HG02938 (cell line): ENCODE measurements around the gene C3AR1.
"Not testable (repeated sequence)": the region's sequence is repeated elsewhere in the genome, so short reads cannot be mapped to it uniquely, and the experiment has no call there.

Experiments used
- ATAC-seq: cut with Tn5 transposase; IDR thresholded peaks from one replicate; pipeline ENCODE4 v1.9.1; 2021; ENCODE audit warnings: mild to moderate bottlenecking, moderate library complexity; ENCODE audit not compliant: unreplicated experiment

The C3AR1 gene

DNA sequence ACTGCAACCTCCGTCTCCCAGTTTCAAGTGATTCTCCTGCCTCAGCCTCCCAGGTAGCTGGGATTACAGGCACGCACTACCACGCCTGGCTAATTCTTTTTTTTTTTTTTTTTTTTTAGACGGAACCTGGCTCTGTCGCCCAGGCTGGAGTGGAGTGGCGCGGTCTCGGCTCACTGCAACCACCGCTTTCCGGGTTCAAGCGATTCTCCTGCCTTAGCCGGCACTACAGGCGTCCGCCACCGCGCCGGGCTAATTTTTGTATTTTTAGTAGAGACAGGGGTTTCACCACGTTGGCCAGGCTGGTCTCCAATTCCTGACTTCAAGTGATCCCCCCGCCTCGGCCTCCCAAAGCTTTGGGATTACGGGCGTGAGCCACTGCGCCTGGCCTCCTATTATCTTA, 35.1 kb downstream of the C3AR1 start:
- ATAC-seq: not testable (repeated sequence)

DNA sequence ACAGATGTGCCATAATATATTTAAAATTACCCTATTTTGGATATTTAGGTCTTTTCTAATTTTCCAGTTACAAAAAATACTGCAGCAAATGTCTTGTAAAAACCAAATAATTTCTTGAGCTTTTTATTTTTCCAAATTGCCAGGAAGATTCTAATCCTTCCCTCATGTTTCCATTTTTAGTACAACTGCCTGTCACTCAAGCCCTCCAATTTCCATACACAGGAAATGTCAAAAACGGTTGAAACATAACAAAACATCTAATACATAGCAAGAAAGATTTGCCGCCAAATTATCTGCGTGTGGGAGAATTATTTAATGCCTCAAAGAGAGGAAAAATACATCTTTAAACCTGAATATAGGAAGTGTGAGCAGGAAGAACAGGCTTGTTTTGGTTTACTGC, 36.0 kb downstream of the C3AR1 start:
- no peak for ATAC-seq

DNA sequence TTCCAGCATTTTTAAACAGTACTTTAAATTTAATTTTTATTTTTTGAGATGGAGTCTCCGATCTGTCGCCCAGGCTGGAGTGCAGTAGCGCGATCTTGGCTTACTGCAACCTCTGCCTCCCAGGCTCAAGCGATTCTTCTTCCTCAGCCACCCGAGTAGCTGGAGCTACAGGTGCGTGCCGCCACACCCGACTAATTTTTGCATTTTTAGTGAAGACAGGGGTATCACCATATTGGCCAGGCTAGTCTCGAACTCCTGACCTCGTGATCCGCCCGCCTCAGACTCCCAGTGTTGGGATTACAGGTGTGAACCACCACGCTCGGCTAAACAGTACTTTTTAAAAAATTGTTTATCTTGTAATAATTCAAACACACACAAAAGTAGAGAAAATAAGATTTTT, 37.9 kb downstream of the C3AR1 start:
- ATAC-seq: no peak

DNA sequence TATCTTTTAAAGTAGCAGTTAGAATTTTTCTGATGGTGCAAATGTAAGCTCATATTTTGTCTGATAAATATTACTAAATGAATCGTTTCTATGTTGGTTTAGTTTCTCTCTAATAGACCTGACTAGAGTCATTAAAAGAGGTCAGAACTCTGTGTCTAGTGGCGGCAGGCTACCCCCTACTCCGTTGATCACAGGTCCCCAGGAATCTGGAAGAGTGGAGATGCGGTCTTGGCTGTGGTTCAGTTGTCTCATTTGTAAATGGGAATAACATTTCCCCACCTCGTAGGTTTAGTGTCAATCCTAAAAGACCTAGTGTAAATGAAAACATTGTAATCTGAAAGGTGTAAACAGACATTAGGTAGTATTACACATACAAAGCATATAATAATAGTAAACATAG, 38.3 kb downstream of the C3AR1 start:
- no peak for ATAC-seq

DNA sequence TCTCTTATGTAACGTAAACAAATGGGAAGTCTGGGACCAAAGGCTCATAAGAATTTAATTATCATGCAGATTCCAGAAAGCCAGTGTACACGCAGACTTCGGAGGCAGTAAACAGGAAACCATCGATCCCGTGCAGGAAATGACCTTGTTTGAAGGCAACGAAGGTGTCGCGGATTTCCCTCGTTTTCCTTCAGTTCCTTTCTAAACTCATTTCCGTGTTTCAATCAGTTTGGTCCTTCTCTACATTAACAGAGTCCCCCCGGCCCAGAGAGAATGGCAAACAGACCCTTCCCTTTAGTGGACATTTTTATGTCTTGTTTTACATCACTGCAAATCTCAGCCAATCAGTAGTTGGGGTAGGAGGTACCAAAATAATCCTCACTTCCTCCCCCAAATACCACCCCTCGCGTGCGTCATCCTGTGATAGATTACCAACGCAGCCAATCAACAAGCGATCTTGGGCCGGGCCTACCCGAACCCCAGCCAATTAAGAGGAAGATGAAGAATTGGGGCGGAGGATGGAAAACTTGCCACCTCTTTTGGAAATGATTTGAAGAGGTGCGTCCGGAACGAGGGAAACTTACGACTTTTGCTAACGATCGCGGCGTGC, 39.8 kb downstream of the C3AR1 start:
- peak; percentile 97 for ATAC-seq

DNA sequence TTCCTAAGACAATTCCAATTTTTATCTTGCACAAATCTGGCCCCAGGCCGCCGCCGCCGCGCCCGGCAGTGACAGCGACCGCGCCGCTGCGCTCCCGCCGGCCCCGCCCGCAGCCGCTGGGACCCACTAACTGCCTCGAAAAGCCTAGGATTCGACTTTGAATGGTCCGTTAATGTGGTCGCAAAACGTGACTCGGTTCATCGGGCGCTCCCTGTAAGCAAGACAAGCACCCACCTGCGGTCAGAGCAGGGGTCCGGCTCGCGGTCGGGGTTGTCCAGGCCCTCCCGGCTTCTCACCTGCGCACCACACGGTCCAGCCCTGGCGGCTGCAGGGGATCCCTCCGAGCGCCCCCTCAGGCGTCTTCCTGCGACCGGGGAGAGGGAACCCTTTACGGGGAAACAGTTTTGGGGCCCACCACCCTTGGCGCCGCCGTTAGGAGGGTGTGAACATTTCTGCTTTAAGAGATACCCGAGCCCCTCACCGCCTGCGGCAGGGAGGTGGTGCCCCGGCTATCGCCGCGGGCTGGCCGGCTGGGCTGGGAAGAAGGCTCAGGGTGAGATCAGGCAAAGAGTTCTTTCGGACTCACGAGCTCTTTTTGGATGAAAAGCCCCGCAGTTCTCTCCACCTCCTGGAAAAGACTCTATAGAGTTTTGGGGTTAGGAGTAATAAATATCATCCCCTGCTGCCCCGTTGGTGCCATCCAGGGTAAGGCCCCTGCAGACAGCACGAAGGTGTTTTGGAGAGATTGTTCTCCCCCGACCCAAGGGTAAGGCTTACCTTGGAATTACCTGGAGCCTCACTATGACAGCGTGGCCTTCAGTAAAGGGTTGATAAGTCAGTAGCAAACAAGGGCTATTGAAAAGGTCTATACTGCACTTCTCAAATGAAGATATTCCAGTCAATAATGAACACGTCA, 47.2 kb downstream of the C3AR1 start:
- ATAC-seq: no peak

DNA sequence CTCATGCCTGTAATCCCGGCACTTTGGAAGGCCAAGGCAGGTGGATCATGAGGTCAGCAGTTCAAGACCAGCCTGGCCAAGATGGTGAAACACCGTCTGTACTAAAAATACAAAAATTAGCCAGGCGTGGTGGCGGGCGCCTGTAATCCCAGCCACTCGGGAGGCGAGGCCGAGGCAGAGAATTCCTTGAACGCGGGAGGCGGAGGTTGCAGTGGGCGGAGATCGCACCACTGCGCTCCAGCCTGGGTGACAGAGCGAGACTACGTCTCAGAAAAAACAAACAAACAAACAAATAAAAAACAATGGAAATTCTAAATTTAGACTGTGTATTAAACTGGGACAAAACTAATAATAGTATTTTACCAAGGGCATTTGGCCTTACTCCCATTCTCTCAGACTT, 47.9 kb downstream of the C3AR1 start:
- not testable (repeated sequence) for ATAC-seq

DNA sequence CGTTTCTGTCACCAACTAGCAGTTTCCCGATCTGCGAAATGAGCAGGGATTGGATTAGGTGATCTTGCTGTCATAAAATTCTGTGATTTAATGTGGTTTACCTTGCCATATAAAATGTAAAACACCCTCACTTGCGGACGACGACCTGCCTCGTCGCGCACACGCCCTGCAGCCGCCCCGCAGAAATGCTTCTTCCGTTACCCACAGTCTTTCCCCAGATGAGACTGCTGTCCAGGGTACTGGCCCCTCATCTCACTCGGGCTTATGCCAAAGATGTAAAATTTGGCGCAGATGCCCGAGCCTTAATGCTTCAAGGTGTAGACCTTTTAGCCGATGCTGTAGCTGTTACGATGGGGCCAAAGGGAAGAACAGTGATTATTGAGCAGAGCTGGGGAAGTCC, 51.3 kb downstream of the C3AR1 start:
- ATAC-seq: no peak

DNA sequence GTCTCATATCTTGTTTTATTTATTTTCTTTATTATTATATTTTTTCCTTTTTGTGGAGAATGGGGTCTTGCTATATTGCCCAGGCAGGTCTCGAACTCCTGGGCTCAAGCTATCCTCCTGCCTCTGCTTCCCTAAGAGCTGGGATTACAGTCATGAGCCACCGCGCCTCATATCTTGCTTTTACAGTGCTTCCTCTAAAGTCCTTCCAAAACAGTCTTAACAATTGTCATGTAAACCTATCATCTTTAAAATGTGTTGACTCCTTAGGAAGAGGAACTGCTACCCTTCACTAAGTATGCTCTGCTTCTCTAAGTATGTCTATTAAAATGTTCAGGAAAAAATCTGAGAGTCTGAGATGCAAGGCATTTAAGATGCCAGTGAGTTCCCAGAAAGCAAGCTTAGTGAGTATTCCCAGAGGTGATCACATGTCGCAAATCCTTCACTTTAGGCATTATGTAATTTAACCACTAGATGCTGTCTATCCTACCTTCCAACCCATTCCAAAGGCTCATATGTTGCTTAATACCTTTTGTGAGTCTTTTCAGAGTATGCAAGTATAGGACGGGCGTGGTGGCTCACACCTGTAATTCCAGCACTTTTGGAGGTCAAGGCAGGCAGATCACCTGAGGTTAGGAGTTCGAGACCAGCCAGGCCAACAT, 53.4 kb downstream of the C3AR1 start:
- no peak for ATAC-seq

DNA sequence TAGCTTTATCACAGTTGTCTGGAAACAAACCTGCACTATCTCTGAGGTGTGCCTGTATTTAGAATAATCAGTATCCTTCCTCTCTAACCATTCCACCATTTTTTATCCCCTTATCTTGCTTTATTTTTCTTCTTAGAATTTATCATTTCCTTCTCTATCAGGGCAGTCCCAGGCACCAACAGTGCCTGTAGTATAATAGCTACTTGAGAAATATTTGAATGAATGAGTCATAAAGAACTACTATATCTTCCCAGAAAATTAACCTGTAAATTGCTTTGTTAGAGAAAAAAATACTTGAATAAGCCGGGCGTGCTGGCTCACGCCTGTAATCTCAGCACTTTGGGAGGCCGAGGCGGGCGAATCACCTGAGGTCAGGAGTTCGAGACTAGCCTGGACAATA, 54.8 kb downstream of the C3AR1 start:
- ATAC-seq: no peak
